Glomerular visceral epithelial cell (primary cell): Measurements from ENCODE around the gene ANKRD11.
"Not testable (repeated sequence)": the region's sequence is repeated elsewhere in the genome, so short reads cannot be mapped to it uniquely, and the experiment has no call there.

ENCODE experiments used
- DNase-seq: peaks from one replicate; pipeline ENCODE4 v3.0.0-alpha.2; 2016; ENCODE audit errors: extremely low spot score

ANKRD11 gene

GRCh38 chr16:89404561-89404960, 85.8 kb downstream of the ANKRD11 start:
- no peak for DNase-seq

- no peak for DNase-seq
Observed at GRCh38 chr16:89402962-89403361, 87.4 kb downstream of the ANKRD11 start.

- no peak for DNase-seq
Observed at GRCh38 chr16:89401641-89402445, 88.5 kb downstream of the ANKRD11 start.

GRCh38 chr16:89401205-89401604, 89.2 kb downstream of the ANKRD11 start:
- DNase-seq = no peak

GRCh38 chr16:89400740-89401139, 89.6 kb downstream of the ANKRD11 start:
- no peak for DNase-seq

- no peak for DNase-seq
Observed at GRCh38 chr16:89398924-89399323, 91.4 kb downstream of the ANKRD11 start.

- DNase-seq = no peak
Observed at GRCh38 chr16:89397331-89397861, 93.0 kb downstream of the ANKRD11 start.

- no peak for DNase-seq
Observed at GRCh38 chr16:89396156-89396555, 94.2 kb downstream of the ANKRD11 start.

- peak; percentile 96 for DNase-seq
Observed at GRCh38 chr16:89395150-89396142, 94.9 kb downstream of the ANKRD11 start.

GRCh38 chr16:89393738-89394406, 96.5 kb downstream of the ANKRD11 start:
- no peak for DNase-seq

- no peak for DNase-seq
Observed at GRCh38 chr16:89392881-89393737, 97.3 kb downstream of the ANKRD11 start.

- not testable (repeated sequence) for DNase-seq
Observed at GRCh38 chr16:89390224-89390583, 100.2 kb downstream of the ANKRD11 start.

GRCh38 chr16:89389504-89390223, 100.7 kb downstream of the ANKRD11 start:
- not testable (repeated sequence) for DNase-seq

GRCh38 chr16:89388536-89388935, 101.8 kb downstream of the ANKRD11 start:
- no peak for DNase-seq

- no peak for DNase-seq
Observed at GRCh38 chr16:89386306-89387185, 103.8 kb downstream of the ANKRD11 start.

- no peak for DNase-seq
Observed at GRCh38 chr16:89385712-89386111, 104.6 kb downstream of the ANKRD11 start.

GRCh38 chr16:89384282-89384681, 106.1 kb downstream of the ANKRD11 start:
- DNase-seq = no peak

GRCh38 chr16:89383095-89384003, 107.0 kb downstream of the ANKRD11 start:
- peak; percentile 26 for DNase-seq
